Lung (tissue), 12 donors: ENCODE results near the gene DUSP9. TPM values are rescaled to one million over a fixed set of nuclear protein-coding genes. Genes with fewer than 3 reads are reported as not detected.
"Not testable (repeated sequence)": the region's sequence is repeated elsewhere in the genome, so short reads cannot be mapped to it uniquely, and the experiment has no call there.

Experiments used
- ATAC-seq: fragments of 200-7000 bp; cut with Tn5 transposase; one replicate; pipeline ENCODE4 v1.9.1; 2020; ENCODE audit warnings: moderate number of reproducible peaks; ENCODE audit not compliant: insufficient read depth, low FRiP score
- DNase-seq, 3 donors: peaks; one replicate each; pipeline ENCODE4 v3.0.0-alpha.2; 2013 to 2017
- H3K27ac ChIP-seq, 2 donors: one replicate each; pipeline ENCODE4 v1.5.1; 2013; ENCODE audit warnings: mild to moderate bottlenecking in 2 of 2, moderate library complexity in 2 of 2, control low read depth in 1 of 2, inconsistent platforms in 1 of 2, low read depth in 1 of 2, low read length in 1 of 2
- H3K27me3 ChIP-seq, 3 donors: one replicate each; pipeline ENCODE4 v1.5.1; 2013; ENCODE audit warnings: low read length in 2 of 3; ENCODE audit not compliant: control insufficient read depth in 3 of 3, insufficient read depth in 3 of 3
- H3K36me3 ChIP-seq, 4 donors: one replicate each; pipeline ENCODE4 v1.5.1; 2013; ENCODE audit warnings: low read length in 4 of 4, mild to moderate bottlenecking in 1 of 4, moderate library complexity in 1 of 4; ENCODE audit not compliant: control insufficient read depth in 4 of 4, insufficient read depth in 4 of 4
- H3K4me1 ChIP-seq, 5 donors: one replicate each; pipeline ENCODE4 v1.5.1; 2013; ENCODE audit warnings: low read length in 5 of 5, mild to moderate bottlenecking in 2 of 5, moderate library complexity in 1 of 5; ENCODE audit not compliant: control insufficient read depth in 5 of 5, insufficient read depth in 5 of 5
- H3K4me3 ChIP-seq: one replicate; pipeline ENCODE4 v1.5.1; 2013; ENCODE audit warnings: mild to moderate bottlenecking, control low read depth, moderate library complexity
- H3K9ac ChIP-seq, 2 donors: one replicate each; pipeline ENCODE4 v1.5.1; 2013; ENCODE audit warnings: low read length in 2 of 2, control low read depth in 1 of 2; ENCODE audit not compliant: insufficient read depth in 1 of 2
- H3K9me3 ChIP-seq, 4 donors: one replicate each; pipeline ENCODE4 v1.5.1; 2013; ENCODE audit warnings: low read length in 3 of 4, mild to moderate bottlenecking in 1 of 4, moderate library complexity in 1 of 4; ENCODE audit not compliant: control insufficient read depth in 4 of 4, insufficient read depth in 3 of 4
- WGBS, 2 donors: extraction: QIAGEN DNeasy Blood & Tissue Kit; methylation state at CpG; one replicate each; pipeline ENCODE4 v1.1.7; 2013; 5-methylcytosine and 5-hydroxymethylcytosine counted together
- polyA plus RNA-seq, 2 donors: library from polyadenylated mRNA; stranded (reverse); fragments of 200-250 nt; gene quantifications; one replicate each; pipeline ENCODE4 v1.2.1, GENCODE V29; 2013
- total RNA-seq, 2 donors: library from RNA; depleted of rRNA in 1 of 2; stranded (reverse); fragments of >200 nt in 1 of 2; gene quantifications; one replicate each; pipeline ENCODE4 v1.2.1, GENCODE V29; 2014 to 2021
- TF ChIP-seq, protein P1 (sequence below): IDR thresholded peaks from 2 replicates; pipeline ENCODE4 v1.5.1; 2012; ENCODE audit warnings: mild to moderate bottlenecking; ENCODE audit errors: control extremely low read depth, extremely low read depth
- donor health status: control.
- donor health status: control.
- donor health status: Bipolar disorder and iron deficiency.
- donor health status: healthy.
- donor health status: DM: yes; HTN: yes; CAD: no.

The DUSP9 gene
- total and polyA plus RNA-seq, 4 donors, result 0.10 to 0.55 (median 0.23) TPM

DNA sequence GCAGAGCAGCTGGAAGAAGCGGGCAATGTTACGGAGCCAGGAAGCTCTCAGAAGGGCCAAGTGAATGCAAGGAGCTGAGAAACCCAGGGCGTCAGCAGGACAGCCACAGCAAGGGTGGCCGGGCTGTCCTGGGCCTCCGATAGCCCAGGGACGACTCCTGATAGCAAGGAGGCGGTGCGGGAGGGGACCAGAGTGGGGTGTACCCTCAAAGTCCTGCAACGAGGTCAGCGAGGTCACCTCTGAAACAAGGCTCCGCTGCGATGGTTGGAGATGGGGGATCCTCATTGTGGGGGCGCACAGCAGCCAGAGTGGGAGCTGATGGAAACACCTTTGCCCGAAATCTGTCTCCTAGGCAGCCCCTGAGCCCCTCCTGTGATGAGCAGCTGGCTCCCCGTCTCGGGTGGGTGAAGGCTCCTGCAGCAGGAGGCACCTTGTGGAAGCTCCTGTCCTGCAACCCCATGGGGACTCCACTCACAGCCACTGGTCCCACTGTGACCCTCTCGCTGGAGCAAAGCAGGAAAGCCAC lies 43.8 kb upstream of the DUSP9 start:
- no peak for DNase-seq
- WGBS, 2 donors, result 90 to 96% methylated on average over 16 to 17 of the region's 17 CpGs
- TF ChIP-seq, protein P1, sequence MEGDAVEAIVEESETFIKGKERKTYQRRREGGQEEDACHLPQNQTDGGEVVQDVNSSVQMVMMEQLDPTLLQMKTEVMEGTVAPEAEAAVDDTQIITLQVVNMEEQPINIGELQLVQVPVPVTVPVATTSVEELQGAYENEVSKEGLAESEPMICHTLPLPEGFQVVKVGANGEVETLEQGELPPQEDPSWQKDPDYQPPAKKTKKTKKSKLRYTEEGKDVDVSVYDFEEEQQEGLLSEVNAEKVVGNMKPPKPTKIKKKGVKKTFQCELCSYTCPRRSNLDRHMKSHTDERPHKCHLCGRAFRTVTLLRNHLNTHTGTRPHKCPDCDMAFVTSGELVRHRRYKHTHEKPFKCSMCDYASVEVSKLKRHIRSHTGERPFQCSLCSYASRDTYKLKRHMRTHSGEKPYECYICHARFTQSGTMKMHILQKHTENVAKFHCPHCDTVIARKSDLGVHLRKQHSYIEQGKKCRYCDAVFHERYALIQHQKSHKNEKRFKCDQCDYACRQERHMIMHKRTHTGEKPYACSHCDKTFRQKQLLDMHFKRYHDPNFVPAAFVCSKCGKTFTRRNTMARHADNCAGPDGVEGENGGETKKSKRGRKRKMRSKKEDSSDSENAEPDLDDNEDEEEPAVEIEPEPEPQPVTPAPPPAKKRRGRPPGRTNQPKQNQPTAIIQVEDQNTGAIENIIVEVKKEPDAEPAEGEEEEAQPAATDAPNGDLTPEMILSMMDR, result no peak

DNA sequence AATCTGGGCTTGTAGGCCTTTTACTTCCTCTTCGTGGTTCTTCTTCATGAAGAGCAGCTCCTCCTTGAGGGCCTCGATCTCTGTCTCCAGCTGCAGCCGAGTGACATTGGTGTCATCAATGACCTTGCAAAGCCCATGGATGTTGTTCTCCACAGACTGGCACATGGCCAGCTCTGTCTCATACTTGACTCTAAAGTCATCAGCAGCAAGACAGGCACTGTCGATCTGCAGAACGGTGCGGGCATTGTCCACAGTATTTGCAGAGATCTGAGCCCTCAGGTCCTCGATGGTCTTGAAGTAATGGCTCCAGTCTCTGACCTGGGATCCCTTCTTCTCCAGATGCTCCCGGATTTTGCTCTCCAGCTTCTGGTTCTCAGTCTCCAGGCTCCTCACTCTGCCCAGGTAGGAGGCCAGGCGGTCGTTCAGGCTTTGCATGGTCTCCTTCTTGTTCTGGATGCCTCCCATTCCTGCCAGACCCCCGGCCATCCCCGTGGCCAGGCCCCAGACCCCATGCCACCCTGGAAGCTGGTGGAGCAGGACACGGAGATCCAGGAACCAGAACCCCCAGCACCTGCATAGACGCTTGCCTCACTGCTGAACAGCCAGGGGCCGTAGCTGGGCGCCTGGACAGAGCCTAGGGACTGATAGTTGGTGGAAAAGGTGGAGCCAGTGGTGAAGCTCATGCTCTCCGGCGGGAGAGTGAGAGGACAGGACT lies 42.2 kb upstream of the DUSP9 start:
- DNase-seq, H3K9me3 ChIP-seq, H3K9ac ChIP-seq, H3K27ac ChIP-seq, H3K4me1 ChIP-seq, H3K36me3 ChIP-seq, H3K4me3 ChIP-seq, ATAC-seq, H3K27me3 ChIP-seq: not testable (repeated sequence)
- WGBS, 2 donors, result 78 to 88% methylated on average over 17 to 18 of the region's 18 CpGs

More for the DNA sequence above, 43.8 kb upstream of the DUSP9 start:
- Histone ChIP-seq H3K9me3 (peaks cover 0 to 7% (median 0%) of the 10 kb centered on the region in 4 donors), H3K4me3 (no peak overlapping the region), H3K27me3 (no peaks in the 10 kb centered on the region), H3K27ac (no peak overlapping the region), H3K4me1 (peaks cover 0 to 7% (median 3%) of the 10 kb centered on the region in 5 donors), H3K9ac (no peak overlapping the region), H3K36me3 (no peaks in the 10 kb centered on the region)
- ATAC-seq, result no peak

DNA sequence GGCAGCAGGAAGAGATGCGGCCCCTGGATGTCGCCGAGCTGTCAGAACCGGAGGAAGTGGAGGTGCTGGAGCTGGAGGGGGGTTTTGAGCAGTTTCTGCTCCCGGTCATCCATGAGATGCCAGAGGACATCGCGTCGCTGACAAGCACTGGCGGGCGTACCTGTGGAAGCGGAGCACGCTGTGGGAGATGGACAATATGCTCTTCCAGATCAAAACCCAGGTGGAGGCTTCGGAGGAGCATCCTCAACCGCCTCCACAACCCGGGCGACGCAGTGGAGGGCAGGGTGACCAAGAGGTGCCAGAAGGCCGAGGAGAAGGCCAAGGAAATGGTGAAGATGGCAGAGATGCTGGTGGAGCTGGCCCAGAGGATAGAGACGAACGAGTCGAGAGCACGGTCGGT lies 40.5 kb upstream of the DUSP9 start:
- H3K36me3 ChIP-seq, result no peaks in the 10 kb centered on the region
- no peaks in the 10 kb centered on the region for H3K4me1 ChIP-seq
- H3K9me3 ChIP-seq, result peaks cover 0 to 2% (median 0%) of the 10 kb centered on the region in 4 donors
- H3K27ac ChIP-seq, result no peak overlapping the region
- TF ChIP-seq, protein P1, result no peak
- H3K9ac ChIP-seq, result no peak overlapping the region
- DNase-seq, result no peak
- no peaks in the 10 kb centered on the region for H3K27me3 ChIP-seq
- ATAC-seq, result no peak
- WGBS, 2 donors, result 81 to 91% methylated on average over 20 to 23 of the region's 23 CpGs
- no peak overlapping the region for H3K4me3 ChIP-seq

- Histone ChIP-seq H3K36me3 (no peaks in the 10 kb centered on the region), H3K4me3 (no peak overlapping the region), H3K4me1 (no peaks in the 10 kb centered on the region), H3K9ac (no peak overlapping the region), H3K9me3 (peaks cover 0 to 2% (median 0%) of the 10 kb centered on the region in 4 donors), H3K27ac (no peak overlapping the region), H3K27me3 (peaks cover 0 to 3% (median 0%) of the 10 kb centered on the region in 3 donors)
- DNase-seq, result no peak
- TF ChIP-seq, protein P1, result no peak
- no peak for ATAC-seq
- 72 to 76% methylated on average over 2 of the region's 2 CpGs for WGBS, 2 donors
These were observed 38.6 kb upstream of the DUSP9 start for GRCh38 chrX:153608376-153608775.
